Vagina (tissue), 2 donors: ENCODE data around the gene AKAP6. TPM values are rescaled to one million over a fixed set of nuclear protein-coding genes. Genes with fewer than 3 reads are reported as not detected.

Experiments
- DNase-seq, 2 donors: peaks; one replicate each; pipeline ENCODE4 v3.0.0-alpha.2; 2017; ENCODE audit errors: extremely low spot score in 2 of 2
- H3K27ac ChIP-seq: fragments of 200-600 bp; sonication (generic); one replicate; pipeline ENCODE4 v1.5.1; 2019
- H3K27me3 ChIP-seq: fragments of 200-600 bp; sonication (generic); one replicate; pipeline ENCODE4 v1.5.1; 2019
- H3K36me3 ChIP-seq, 2 donors: fragments of 200-600 bp; sonication (generic); one replicate each; pipeline ENCODE4 v1.5.1; 2017 to 2019
- H3K4me1 ChIP-seq: fragments of 200-600 bp; sonication (generic); one replicate; pipeline ENCODE4 v1.5.1; 2019
- H3K4me3 ChIP-seq, 2 donors: fragments of 200-600 bp; sonication (generic); 1 replicate in 1 of 2; 2 replicates in 1 of 2; pipeline ENCODE4 v1.5.1; 2016 to 2019
- H3K9me3 ChIP-seq: fragments of 200-600 bp; sonication (generic); one replicate; pipeline ENCODE4 v1.5.1; 2019
- POLR2A ChIP-seq, 2 donors: fragments of 450-650 bp; IDR thresholded peaks; one replicate each; pipeline ENCODE4 v1.6.1; 2017; ENCODE audit warnings: antibody characterized with exemption in 2 of 2, mild to moderate bottlenecking in 2 of 2, moderate library complexity in 2 of 2
- POLR2AphosphoS5 ChIP-seq, 2 donors: sonication (generic); formaldehyde crosslinking; IDR thresholded peaks; one replicate each; pipeline ENCODE4 v1.9.0; 2017; ENCODE audit warnings: antibody characterized with exemption in 2 of 2, mild to moderate bottlenecking in 2 of 2, low read depth in 1 of 2; ENCODE audit not compliant: insufficient read depth in 1 of 2
- intact Hi-C: fragments of 100-400 bp; cut with DNase I; formaldehyde crosslinking; loops from one replicate; pipeline ENCODE4 v1.15.1; 2023
- total RNA-seq: library from RNA; depleted of rRNA; stranded (reverse); fragments of >200 nt; gene quantifications from one replicate; pipeline ENCODE4 v1.2.3, GENCODE V29; 2016
- TF ChIP-seq, protein P1 (sequence below), 3 experiments: fragments of 450-650 bp in 2 of 3; fragments of 200-600 bp in 1 of 3; sonication (generic) in 1 of 3; IDR thresholded peaks; one replicate each; pipeline ENCODE4 v1.5.1; 2017 to 2019; ENCODE audit warnings: antibody characterized with exemption in 3 of 3, mild to moderate bottlenecking in 2 of 3, moderate library complexity in 2 of 3

The AKAP6 gene
- total RNA-seq, 1 donor from 2014 or later, result 3.9 TPM

DNA sequence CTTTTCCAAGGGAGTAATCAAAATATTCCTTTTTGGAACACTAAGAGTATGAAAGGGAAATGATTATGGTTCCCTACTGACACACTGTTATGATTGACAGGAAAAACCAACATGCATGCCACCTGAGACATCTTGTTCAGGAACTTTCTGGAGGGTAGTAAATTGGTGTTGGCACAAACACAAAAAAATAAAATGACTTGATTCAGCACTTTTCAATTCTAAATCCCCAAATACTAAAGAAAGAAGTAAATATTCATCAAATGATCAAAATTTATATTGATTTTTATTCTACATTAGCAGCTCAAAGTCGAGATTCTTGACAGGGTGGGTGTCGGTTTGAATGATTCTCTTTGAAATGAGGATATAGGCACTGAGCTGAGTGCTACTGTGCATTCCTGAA is 338.2 kb downstream of the AKAP6 start:
- no peaks in the 10 kb centered on the region for H3K9me3 ChIP-seq
- TF ChIP-seq POLR2A (IDR thresholded peaks at IDR 0.05) (no peak), POLR2AphosphoS5 (IDR thresholded peaks at IDR 0.05; ENCODE audit: insufficient read depth in 1 of 2, low read depth in 1 of 2) (no peak)
- TF ChIP-seq, protein P1, sequence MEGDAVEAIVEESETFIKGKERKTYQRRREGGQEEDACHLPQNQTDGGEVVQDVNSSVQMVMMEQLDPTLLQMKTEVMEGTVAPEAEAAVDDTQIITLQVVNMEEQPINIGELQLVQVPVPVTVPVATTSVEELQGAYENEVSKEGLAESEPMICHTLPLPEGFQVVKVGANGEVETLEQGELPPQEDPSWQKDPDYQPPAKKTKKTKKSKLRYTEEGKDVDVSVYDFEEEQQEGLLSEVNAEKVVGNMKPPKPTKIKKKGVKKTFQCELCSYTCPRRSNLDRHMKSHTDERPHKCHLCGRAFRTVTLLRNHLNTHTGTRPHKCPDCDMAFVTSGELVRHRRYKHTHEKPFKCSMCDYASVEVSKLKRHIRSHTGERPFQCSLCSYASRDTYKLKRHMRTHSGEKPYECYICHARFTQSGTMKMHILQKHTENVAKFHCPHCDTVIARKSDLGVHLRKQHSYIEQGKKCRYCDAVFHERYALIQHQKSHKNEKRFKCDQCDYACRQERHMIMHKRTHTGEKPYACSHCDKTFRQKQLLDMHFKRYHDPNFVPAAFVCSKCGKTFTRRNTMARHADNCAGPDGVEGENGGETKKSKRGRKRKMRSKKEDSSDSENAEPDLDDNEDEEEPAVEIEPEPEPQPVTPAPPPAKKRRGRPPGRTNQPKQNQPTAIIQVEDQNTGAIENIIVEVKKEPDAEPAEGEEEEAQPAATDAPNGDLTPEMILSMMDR (IDR thresholded peaks at IDR 0.05), result no peak
- no peak overlapping the region for H3K27ac ChIP-seq
- no peak for DNase-seq
- no peaks in the 10 kb centered on the region for H3K27me3 ChIP-seq
- H3K36me3 ChIP-seq, result no peaks in the 10 kb centered on the region
- H3K4me1 ChIP-seq, result no peaks in the 10 kb centered on the region
- intact Hi-C loops, result no loop called here
- no peak overlapping the region for H3K4me3 ChIP-seq

DNA sequence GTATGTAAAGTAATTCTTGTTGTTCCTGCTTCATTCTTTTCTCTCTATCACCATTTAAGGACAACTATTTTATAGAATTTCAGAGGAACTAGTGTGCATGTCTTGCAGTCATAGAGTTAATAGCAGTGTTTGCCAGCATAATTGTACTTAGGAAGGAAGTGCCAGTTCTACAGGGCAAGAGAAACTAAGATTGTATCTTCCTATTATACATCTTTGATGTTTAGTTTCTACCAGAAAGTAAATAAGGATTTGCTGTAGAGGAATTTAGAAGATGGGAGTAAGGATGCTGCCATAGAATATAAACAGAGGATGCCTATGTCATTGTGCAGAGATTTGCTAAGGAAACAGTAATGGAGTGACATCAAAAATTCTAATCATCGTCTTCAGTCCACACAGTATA is 338.7 kb downstream of the AKAP6 start:
- no peaks in the 10 kb centered on the region for H3K27me3 ChIP-seq
- no peaks in the 10 kb centered on the region for H3K9me3 ChIP-seq
- H3K4me3 ChIP-seq, result no peak overlapping the region
- no peak for DNase-seq
- no peaks in the 10 kb centered on the region for H3K36me3 ChIP-seq
- H3K27ac ChIP-seq, result no peak overlapping the region
- TF ChIP-seq POLR2AphosphoS5 (IDR thresholded peaks at IDR 0.05; ENCODE audit: insufficient read depth in 1 of 2, low read depth in 1 of 2) (no peak), POLR2A (IDR thresholded peaks at IDR 0.05) (no peak)
- intact Hi-C loops, result no loop called here
- no peaks in the 10 kb centered on the region for H3K4me1 ChIP-seq

DNA sequence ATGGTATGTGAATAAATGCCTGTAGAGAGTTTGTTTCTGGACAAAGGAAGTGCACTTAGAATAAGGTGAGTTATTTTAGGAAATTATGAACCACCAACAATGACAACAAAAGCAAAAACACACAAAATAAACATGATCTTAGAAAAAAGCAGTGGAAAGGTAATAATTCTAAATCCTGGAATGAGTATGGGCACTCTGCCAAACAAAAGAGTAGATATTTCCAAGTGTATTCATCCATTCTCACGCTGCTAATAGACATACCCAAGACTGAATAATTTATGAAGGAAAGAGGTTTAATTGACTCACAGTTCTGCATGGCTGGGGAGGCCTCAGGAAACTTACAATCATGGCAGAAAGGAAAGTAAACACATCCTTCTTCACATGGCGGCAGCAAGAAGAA is 340.3 kb downstream of the AKAP6 start:
- DNase-seq, result no peak
- TF ChIP-seq POLR2A (IDR thresholded peaks at IDR 0.05), result no peak
- intact Hi-C loops, result no loop called here

DNA sequence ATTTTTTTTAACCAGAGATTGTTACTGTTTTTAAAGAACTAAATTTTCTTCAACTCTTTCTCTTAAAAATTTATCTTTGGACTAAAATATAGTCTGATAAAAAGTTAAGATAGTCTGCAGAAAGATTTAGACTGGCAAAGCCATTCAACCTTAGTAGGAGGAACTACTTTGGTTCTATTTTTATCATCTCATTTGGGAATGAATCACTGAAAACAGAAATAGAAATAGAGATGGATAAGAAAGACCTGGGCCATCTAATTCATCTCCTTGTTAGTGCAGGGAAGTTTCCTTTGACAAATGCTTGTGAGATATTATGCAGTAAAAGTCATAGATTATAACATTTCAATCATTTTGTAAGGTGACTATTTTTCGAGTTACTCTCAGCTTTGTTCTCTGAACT is 346.3 kb downstream of the AKAP6 start:
- no peaks in the 10 kb centered on the region for H3K9me3 ChIP-seq
- DNase-seq, result no peak
- H3K27me3 ChIP-seq, result no peaks in the 10 kb centered on the region
- peaks cover 5% of the 10 kb centered on the region for H3K4me1 ChIP-seq
- H3K27ac ChIP-seq, result no peak overlapping the region
- intact Hi-C loops, result no loop called here
- H3K4me3 ChIP-seq, result no peak overlapping the region
- no peaks in the 10 kb centered on the region for H3K36me3 ChIP-seq
- TF ChIP-seq POLR2A (IDR thresholded peaks at IDR 0.05), result no peak
- no peak for TF ChIP-seq POLR2AphosphoS5 (IDR thresholded peaks at IDR 0.05; ENCODE audit: insufficient read depth in 1 of 2, low read depth in 1 of 2)
- TF ChIP-seq, protein P1 (IDR thresholded peaks at IDR 0.05), result no peak

More for the DNA sequence above, 340.3 kb downstream of the AKAP6 start:
- H3K27me3 ChIP-seq, result no peaks in the 10 kb centered on the region
- H3K4me1 ChIP-seq, result no peaks in the 10 kb centered on the region
- no peak overlapping the region for H3K27ac ChIP-seq
- H3K36me3 ChIP-seq, result no peaks in the 10 kb centered on the region
- H3K9me3 ChIP-seq, result no peaks in the 10 kb centered on the region
- H3K4me3 ChIP-seq, result no peak overlapping the region

DNA sequence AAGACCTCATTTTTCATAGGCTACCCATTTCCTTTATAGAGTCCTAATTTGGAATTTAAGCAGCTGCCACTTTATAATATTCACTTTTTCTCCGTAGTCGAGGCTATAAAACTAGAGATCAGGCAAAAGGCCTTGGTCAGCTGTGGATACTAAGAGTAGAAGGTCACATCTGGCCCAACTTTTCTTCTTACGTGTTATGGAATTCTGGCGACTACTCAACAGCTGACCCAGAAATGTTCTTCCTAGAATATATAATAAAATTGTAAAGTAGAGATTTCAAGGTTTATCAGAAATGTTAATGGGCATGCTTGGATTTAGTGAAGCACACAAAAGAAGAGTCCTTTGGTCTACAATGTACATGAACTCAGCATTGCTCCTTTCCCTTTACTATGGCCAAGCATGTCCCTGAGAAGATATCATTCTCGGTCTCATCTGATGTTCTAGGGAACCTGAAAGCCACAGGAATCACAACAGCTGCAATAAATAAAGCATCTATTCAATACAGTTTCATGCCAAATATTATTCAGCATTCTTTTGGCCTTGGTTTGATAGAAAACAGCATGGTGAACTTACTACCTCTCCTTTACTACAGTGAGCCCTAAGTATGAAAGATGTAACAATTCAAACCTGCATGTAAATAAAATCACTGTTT is 348.2 kb downstream of the AKAP6 start:
- DNase-seq, result no peak
- Histone ChIP-seq H3K4me1 (peaks cover 5% of the 10 kb centered on the region), H3K36me3 (no peaks in the 10 kb centered on the region), H3K27ac (no peak overlapping the region), H3K27me3 (no peaks in the 10 kb centered on the region), H3K9me3 (no peaks in the 10 kb centered on the region), H3K4me3 (no peak overlapping the region)
- TF ChIP-seq, protein P1 (IDR thresholded peaks at IDR 0.05), result no peak
- TF ChIP-seq POLR2AphosphoS5 (IDR thresholded peaks at IDR 0.05; ENCODE audit: insufficient read depth in 1 of 2, low read depth in 1 of 2) (no peak), POLR2A (IDR thresholded peaks at IDR 0.05) (no peak)
- intact Hi-C loops, result no loop called here

DNA sequence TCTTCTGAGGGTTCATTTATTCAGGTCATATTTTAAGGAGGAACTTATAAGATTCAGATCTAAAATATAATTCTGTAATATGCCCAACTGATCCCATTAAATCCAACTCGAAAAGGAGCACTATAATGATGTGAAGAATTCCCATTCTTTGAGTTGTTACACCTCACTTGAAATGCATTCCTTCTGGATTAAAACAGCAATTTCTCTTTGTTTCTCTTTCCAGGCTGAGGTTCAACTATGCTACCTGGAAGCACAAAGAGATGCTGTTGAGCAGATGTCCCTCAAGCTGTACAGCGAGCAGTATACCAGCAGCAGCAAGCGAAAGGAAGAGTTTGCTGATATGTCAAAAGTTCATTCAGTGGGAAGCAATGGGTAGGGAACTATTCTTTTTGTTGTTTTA is 349.0 kb downstream of the AKAP6 start:
- no peak overlapping the region for H3K27ac ChIP-seq
- peaks cover 5% of the 10 kb centered on the region for H3K4me1 ChIP-seq
- no peaks in the 10 kb centered on the region for H3K27me3 ChIP-seq
- H3K9me3 ChIP-seq, result no peaks in the 10 kb centered on the region
- DNase-seq, result no peak
- no peak overlapping the region for H3K4me3 ChIP-seq
- H3K36me3 ChIP-seq, result no peaks in the 10 kb centered on the region
- intact Hi-C loops, result no loop called here
- TF ChIP-seq POLR2A (IDR thresholded peaks at IDR 0.05) (no peak), POLR2AphosphoS5 (IDR thresholded peaks at IDR 0.05; ENCODE audit: insufficient read depth in 1 of 2, low read depth in 1 of 2) (no peak)
